ENCODE results near the gene HEXA.

DNA sequence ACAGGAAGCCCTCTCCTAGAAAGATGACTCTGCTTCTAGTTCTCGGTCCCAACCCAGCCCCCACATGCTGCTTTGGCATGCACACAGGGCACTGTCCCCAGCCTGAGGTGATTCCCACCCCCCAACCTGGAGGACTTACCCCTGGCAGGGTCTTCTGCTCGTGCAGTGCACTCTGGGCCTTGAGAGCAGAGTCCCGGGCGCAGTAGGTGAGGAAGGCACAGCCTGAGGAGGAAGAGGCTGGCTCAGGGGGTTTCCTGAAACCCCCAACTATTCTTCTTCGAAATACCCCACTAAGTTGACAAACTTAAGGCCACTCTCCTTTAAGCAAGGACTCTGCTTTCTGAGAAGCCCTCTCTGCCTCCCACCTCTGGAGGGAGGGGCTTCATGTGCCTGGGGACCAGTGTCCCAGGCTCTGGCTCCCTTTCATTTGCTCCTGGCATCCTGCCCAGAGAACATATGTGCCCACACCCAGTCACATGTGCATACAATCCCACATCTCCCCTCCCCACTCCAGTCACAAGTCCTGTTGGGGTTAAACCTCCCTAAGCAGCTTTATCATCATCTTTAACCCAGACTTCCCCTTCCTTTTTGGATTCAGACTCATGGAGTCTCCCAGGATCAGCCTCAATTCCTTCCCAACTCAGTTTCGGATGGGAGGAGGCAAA, 60.0 kb downstream of the HEXA start:
- TF ChIP-seq, protein P1, sequence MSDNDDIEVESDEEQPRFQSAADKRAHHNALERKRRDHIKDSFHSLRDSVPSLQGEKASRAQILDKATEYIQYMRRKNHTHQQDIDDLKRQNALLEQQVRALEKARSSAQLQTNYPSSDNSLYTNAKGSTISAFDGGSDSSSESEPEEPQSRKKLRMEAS (IDR thresholded peaks at IDR 0.05): no peak
- no peak for TF ChIP-seq RAD21 (conservative IDR thresholded peaks at IDR 0.05 in 1 of 2, IDR thresholded peaks at IDR 0.05 in 1 of 2)
- TF ChIP-seq, protein P2, sequence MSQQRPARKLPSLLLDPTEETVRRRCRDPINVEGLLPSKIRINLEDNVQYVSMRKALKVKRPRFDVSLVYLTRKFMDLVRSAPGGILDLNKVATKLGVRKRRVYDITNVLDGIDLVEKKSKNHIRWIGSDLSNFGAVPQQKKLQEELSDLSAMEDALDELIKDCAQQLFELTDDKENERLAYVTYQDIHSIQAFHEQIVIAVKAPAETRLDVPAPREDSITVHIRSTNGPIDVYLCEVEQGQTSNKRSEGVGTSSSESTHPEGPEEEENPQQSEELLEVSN (IDR thresholded peaks at IDR 0.05; ENCODE audit: borderline replicate concordance, low read depth): no peak

Measured in A549 (cell line).